ENCODE data around the gene ELAPOR1.

The ELAPOR1 gene

GRCh38 chr1:109113590-109114341 is at the start of gene ELAPOR1:
TSS of gene ELAPOR1 (plus strand) at chr1:109114115. CDS start at chr1:109114184, 69 bp downstream.
- DNase-seq = peak; percentile 19

GRCh38 chr1:109065137-109065536 is 48.8 kb upstream of the ELAPOR1 start:
- DNase-seq = no peak

GRCh38 chr1:109067883-109068282 is 46.0 kb upstream of the ELAPOR1 start:
- no peak for DNase-seq

GRCh38 chr1:109069294-109069693 is 44.6 kb upstream of the ELAPOR1 start:
- no peak for DNase-seq

- DNase-seq = peak; percentile 75
These were observed 38.1 kb upstream of the ELAPOR1 start, which contains the start of gene TAF13 for GRCh38 chr1:109075531-109076490. TSS of gene TAF13 (minus strand) at chr1:109076003. CDS start at chr1:109075947, 56 bp downstream.

GRCh38 chr1:109078317-109078716 is 35.6 kb upstream of the ELAPOR1 start:
- DNase-seq = no peak

GRCh38 chr1:109079240-109079622 is 34.7 kb upstream of the ELAPOR1 start:
- DNase-seq = no peak

GRCh38 chr1:109080441-109081082 is 33.4 kb upstream of the ELAPOR1 start:
- DNase-seq = no peak

GRCh38 chr1:109083501-109083900 is 30.4 kb upstream of the ELAPOR1 start:
- DNase-seq = no peak

- DNase-seq = no peak
These were observed 30.0 kb upstream of the ELAPOR1 start for GRCh38 chr1:109083923-109084322.

GRCh38 chr1:109084563-109085517 is 29.1 kb upstream of the ELAPOR1 start:
- no peak for DNase-seq

GRCh38 chr1:109089242-109090015 is 24.5 kb upstream of the ELAPOR1 start:
- DNase-seq = peak; percentile 34

- peak; percentile 62 for DNase-seq
These were observed 23.5 kb upstream of the ELAPOR1 start, which contains the start of gene TMEM167B for GRCh38 chr1:109090196-109091077. TSS of gene TMEM167B (plus strand) at chr1:109090764. CDS start at chr1:109090873, 109 bp downstream.

- no peak for DNase-seq
These were observed 22.7 kb upstream of the ELAPOR1 start for GRCh38 chr1:109091078-109091838.

- DNase-seq = no peak
These were observed 22.1 kb upstream of the ELAPOR1 start for GRCh38 chr1:109091839-109092193.

- no peak for DNase-seq
These were observed 19.5 kb upstream of the ELAPOR1 start for GRCh38 chr1:109094377-109094803.

- no peak for DNase-seq
These were observed 19.0 kb upstream of the ELAPOR1 start for GRCh38 chr1:109094871-109095270.

GRCh38 chr1:109095631-109096030 is 18.3 kb upstream of the ELAPOR1 start:
- no peak for DNase-seq

GRCh38 chr1:109096120-109096519 is 17.8 kb upstream of the ELAPOR1 start:
- DNase-seq = no peak
